ENCODE results near the gene VAV2. TPM values are rescaled to one million over a fixed set of nuclear protein-coding genes. Genes with fewer than 3 reads are reported as not detected.

Gene VAV2
- polyA plus RNA-seq, 1 of the 3 experiments (the other 2 are of a cell fraction): 14.9 TPM

- H3K9me3 ChIP-seq: no peaks in the 10 kb centered on the region
- H3K9ac ChIP-seq: no peak overlapping the region
- no peaks in the 10 kb centered on the region for H3K9me2 ChIP-seq
- CTCF ChIA-PET: no interaction called here
- POLR2A ChIA-PET: no interaction called here
- H3F3A ChIP-seq (replicated peaks; ENCODE audit: insufficient read depth): peaks cover 18% of the 10 kb centered on the region
- H3K79me2 ChIP-seq (ENCODE audit: insufficient read depth): peaks cover 6% of the 10 kb centered on the region; the same call in 1 of the 2 replicates
- H3K4me2 ChIP-seq: no peak overlapping the region
- no peak for DNase-seq
- H3K4me3 ChIP-seq (ENCODE audit: low read depth in 2 of 2, low read length in 1 of 2): no peak overlapping the region
- peaks cover 0 to 12% of the 10 kb centered on the region in 2 experiments; a peak in 1 of 4 replicates for H3K4me1 ChIP-seq (ENCODE audit: control insufficient read depth in 1 of 2, insufficient read depth in 2 of 2, low read depth in 1 of 2, low read length in 1 of 2)
- TF ChIP-seq CTCF (IDR thresholded peaks at IDR 0.05): no peak
- no peak for TF ChIP-seq MAX (IDR thresholded peaks at IDR 0.05; ENCODE audit: low read depth)
- TF ChIP-seq MXI1 (IDR thresholded peaks at IDR 0.05; ENCODE audit: low read depth, low read length): no peak
- TF ChIP-seq USF2 (IDR thresholded peaks at IDR 0.05; ENCODE audit: borderline replicate concordance, low read depth, low read length): no peak
- TF ChIP-seq FOXM1 (IDR thresholded peaks at IDR 0.05; ENCODE audit: low read depth): no peak
- no peak for TF ChIP-seq USF1 (IDR thresholded peaks at IDR 0.05; ENCODE audit: borderline replicate concordance, low read depth)
- TF ChIP-seq YY1 (IDR thresholded peaks at IDR 0.05; ENCODE audit: low read depth): no peak
- H3K27ac ChIP-seq (ENCODE audit: low read depth in 2 of 2, low read length in 1 of 2): no peak overlapping the region
- no peaks in the 10 kb centered on the region for H4K20me1 ChIP-seq (ENCODE audit: insufficient read depth)
- WGBS (ENCODE audit: low lambda C conversion rate): 97% methylated on average over 29 of the region's 29 CpGs
- peaks cover 12 to 76% of the 10 kb centered on the region in 2 experiments for H3K36me3 ChIP-seq (replicated peaks in 1 of 2; ENCODE audit: control insufficient read depth in 1 of 2, insufficient read depth in 2 of 2, low read length in 1 of 2)
- no peak overlapping the region for H2AFZ ChIP-seq (ENCODE audit: low read depth)
- no peaks in the 10 kb centered on the region for H3K27me3 ChIP-seq (ENCODE audit: insufficient read depth)
These were observed 38.8 kb upstream of the VAV2 start for GRCh38 chr9:134030821-134031470.

GRCh38 chr9:134029248-134030226 lies 37.4 kb upstream of the VAV2 start:
- WGBS (ENCODE audit: low lambda C conversion rate): 94% methylated on average over 12 of the region's 21 CpGs
- ChIA-PET CTCF (interaction anchor here (1.0 to 2.1 kb wide), 3 partner anchors 35 to 36 kb away, joined by 3 to 4 read pairs (median 4); no protein-coding TSS in a partner anchor), POLR2A (no interaction called here)
- no peaks in the 10 kb centered on the region for H3K27me3 ChIP-seq (ENCODE audit: insufficient read depth)
- peaks cover 12 to 62% of the 10 kb centered on the region in 2 experiments for H3K36me3 ChIP-seq (replicated peaks in 1 of 2; ENCODE audit: control insufficient read depth in 1 of 2, insufficient read depth in 2 of 2, low read length in 1 of 2)
- H3K79me2 ChIP-seq (ENCODE audit: insufficient read depth): peaks cover 6% of the 10 kb centered on the region; the same call in 1 of the 2 replicates
- H3K4me1 ChIP-seq (ENCODE audit: control insufficient read depth in 1 of 2, insufficient read depth in 2 of 2, low read depth in 1 of 2, low read length in 1 of 2): peaks cover 0 to 12% of the 10 kb centered on the region in 2 experiments; a peak in 1 of 4 replicates
- H3K4me2 ChIP-seq: no peak overlapping the region
- H2AFZ ChIP-seq (ENCODE audit: low read depth): no peak overlapping the region
- no peaks in the 10 kb centered on the region for H4K20me1 ChIP-seq (ENCODE audit: insufficient read depth)
- H3F3A ChIP-seq (replicated peaks; ENCODE audit: insufficient read depth): peaks cover 18% of the 10 kb centered on the region
- no peak overlapping the region for H3K4me3 ChIP-seq (ENCODE audit: low read depth in 2 of 2, low read length in 1 of 2)
- no peaks in the 10 kb centered on the region for H3K9me3 ChIP-seq
- no peak overlapping the region; a peak in 1 of 4 replicates for H3K27ac ChIP-seq (ENCODE audit: low read depth in 2 of 2, low read length in 1 of 2)
- no peak overlapping the region for H3K9ac ChIP-seq
- no peaks in the 10 kb centered on the region for H3K9me2 ChIP-seq
- peak; percentile 8 for DNase-seq
- TF ChIP-seq ELF1 (IDR thresholded peaks at IDR 0.05) (no peak), RFX5 (IDR thresholded peaks at IDR 0.05; ENCODE audit: low read length) (no peak), POLR2AphosphoS5 (IDR thresholded peaks at IDR 0.05; ENCODE audit: low read depth, low read length) (no peak), RCOR1 (IDR thresholded peaks at IDR 0.05; ENCODE audit: low read length) (no peak), RAD21 (IDR thresholded peaks at IDR 0.05; ENCODE audit: low read length) (no peak), GATA2 (CRISPR knock-in tag; IDR thresholded peaks at IDR 0.05) (no peak), RXRA (IDR thresholded peaks at IDR 0.05; ENCODE audit: borderline replicate concordance, low read depth) (no peak), TCF12 (IDR thresholded peaks at IDR 0.05) (no peak), FOSL2 (IDR thresholded peaks at IDR 0.05; ENCODE audit: borderline replicate concordance, low read depth) (no peak), ZBTB33 (IDR thresholded peaks at IDR 0.05; ENCODE audit: borderline replicate concordance, low read depth) (no peak), NRF1 (IDR thresholded peaks at IDR 0.05; ENCODE audit: low read depth, low read length) (no peak)

Measured in SK-N-SH (cell line).